OCI-LY1 (cell line): ENCODE data around the gene SORCS3.

Experiments used
- H2AFZ ChIP-seq: fragments of 200-600 bp; sonication (generic), shearing (Covaris generic); 2 replicates; pipeline ENCODE4 v1.6.0; 2014; ENCODE audit warnings: antibody characterized with exemption, mild to moderate bottlenecking, low read length
- H3F3A ChIP-seq: fragments of 200-600 bp; sonication (generic), shearing (Covaris generic); 2 replicates; pipeline ENCODE4 v1.6.0; 2014; ENCODE audit warnings: mild to moderate bottlenecking, antibody characterized with exemption, low read length, moderate library complexity; ENCODE audit not compliant: insufficient read depth
- H3K27ac ChIP-seq: fragments of 200-600 bp; sonication (generic); 2 replicates; pipeline ENCODE4 v1.5.1; 2014; ENCODE audit warnings: low read length, mixed run types, mild to moderate bottlenecking, low read depth; ENCODE audit not compliant: poor library complexity, severe bottlenecking
- H3K27me3 ChIP-seq: fragments of 200-600 bp; sonication (generic); 2 replicates; pipeline ENCODE4 v1.6.0; 2014; ENCODE audit warnings: antibody characterized with exemption, mild to moderate bottlenecking, low read length, moderate library complexity; ENCODE audit not compliant: insufficient read depth
- H3K36me3 ChIP-seq: fragments of 200-600 bp; sonication (generic); 2 replicates; pipeline ENCODE4 v1.6.1; 2014; ENCODE audit warnings: mild to moderate bottlenecking, antibody characterized with exemption, low read length, moderate library complexity, mixed read lengths; ENCODE audit not compliant: insufficient read depth
- H3K4me1 ChIP-seq: fragments of 200-600 bp; sonication (generic); 2 replicates; pipeline ENCODE4 v1.5.1; 2014; ENCODE audit warnings: mild to moderate bottlenecking, low read length, moderate library complexity; ENCODE audit not compliant: insufficient read depth, severe bottlenecking
- H3K4me2 ChIP-seq: fragments of 200-600 bp; sonication (generic), shearing (Covaris generic); 2 replicates; pipeline ENCODE4 v1.6.1; 2014; ENCODE audit warnings: low read length
- H3K4me3 ChIP-seq: fragments of 200-600 bp; sonication (generic); 2 replicates; pipeline ENCODE4 v1.5.1; 2014; ENCODE audit warnings: low read length, low read depth, mild to moderate bottlenecking, mixed read lengths; ENCODE audit not compliant: poor library complexity, severe bottlenecking
- H3K79me2 ChIP-seq: fragments of 200-600 bp; shearing (Covaris generic); 2 replicates; pipeline ENCODE4 v1.6.1; 2016; ENCODE audit warnings: mixed run types, low read length, mixed read lengths; ENCODE audit not compliant: insufficient read depth
- H3K9ac ChIP-seq: fragments of 200-600 bp; sonication (generic), shearing (Covaris generic); 2 replicates; pipeline ENCODE4 v1.6.1; 2014; ENCODE audit warnings: mild to moderate bottlenecking, low read length, mixed read lengths
- H3K9me2 ChIP-seq: fragments of 200-600 bp; sonication (generic), shearing (Covaris generic); 2 replicates; pipeline ENCODE4 v1.6.1; 2014; ENCODE audit warnings: low read depth, mild to moderate bottlenecking, low read length, mixed read lengths
- H3K9me3 ChIP-seq: fragments of 200-600 bp; shearing (Covaris generic); 2 replicates; pipeline ENCODE4 v1.6.1; 2014; ENCODE audit warnings: low read length, mixed read lengths
- H4K20me1 ChIP-seq: fragments of 200-600 bp; sonication (generic), shearing (Covaris generic); 2 replicates; pipeline ENCODE4 v1.6.0; 2016; ENCODE audit warnings: mild to moderate bottlenecking, low read length; ENCODE audit not compliant: insufficient read depth
- CTCF ChIP-seq: fragments of 200-600 bp; sonication (generic), shearing (Covaris generic); IDR thresholded peaks from 2 replicates; pipeline ENCODE4 v1.5.1; 2017; ENCODE audit warnings: mild to moderate bottlenecking, antibody characterized with exemption, low read length, moderate library complexity, mixed read lengths
- EZH2 ChIP-seq: fragments of 200-600 bp; sonication (generic), shearing (Covaris generic); IDR thresholded peaks from 2 replicates; pipeline ENCODE4 v1.8.0; 2017; ENCODE audit warnings: borderline replicate concordance, mixed run types, mild to moderate bottlenecking, antibody characterized with exemption, low read length, moderate library complexity, mixed read lengths

The SORCS3 gene

GRCh38 chr10:105024184-105024583, 383.1 kb downstream of the SORCS3 start:
- TF ChIP-seq EZH2: no peak
- no peak for TF ChIP-seq CTCF
- Histone ChIP-seq H3K4me1 (no peaks in the 10 kb centered on the region), H3K4me2 (no peak overlapping the region), H3K9me2 (no peaks in the 10 kb centered on the region), H3F3A (no peaks in the 10 kb centered on the region), H2AFZ (no peak overlapping the region), H3K36me3 (no peaks in the 10 kb centered on the region), H4K20me1 (no peaks in the 10 kb centered on the region), H3K79me2 (no peaks in the 10 kb centered on the region), H3K27me3 (no peaks in the 10 kb centered on the region), H3K9ac (no peak overlapping the region), H3K4me3 (no peak overlapping the region), H3K9me3 (no peaks in the 10 kb centered on the region), H3K27ac (no peak overlapping the region)

- TF ChIP-seq EZH2: no peak
- TF ChIP-seq CTCF: no peak
- Histone ChIP-seq H3K9me3 (no peaks in the 10 kb centered on the region), H3F3A (no peaks in the 10 kb centered on the region), H3K4me1 (no peaks in the 10 kb centered on the region), H3K9me2 (no peaks in the 10 kb centered on the region), H3K79me2 (no peaks in the 10 kb centered on the region), H3K27me3 (no peaks in the 10 kb centered on the region), H3K4me3 (no peak overlapping the region), H3K9ac (no peak overlapping the region), H4K20me1 (no peaks in the 10 kb centered on the region), H3K27ac (no peak overlapping the region), H2AFZ (no peak overlapping the region), H3K36me3 (no peaks in the 10 kb centered on the region), H3K4me2 (no peak overlapping the region)
These were observed 384.0 kb downstream of the SORCS3 start for GRCh38 chr10:105025092-105025491.

GRCh38 chr10:105026566-105026965, 385.5 kb downstream of the SORCS3 start:
- Histone ChIP-seq H3K4me2 (no peak overlapping the region), H3K4me1 (no peaks in the 10 kb centered on the region), H3K36me3 (no peaks in the 10 kb centered on the region), H3K9me2 (no peaks in the 10 kb centered on the region), H3K4me3 (no peak overlapping the region), H3K27ac (no peak overlapping the region), H3K9ac (no peak overlapping the region), H2AFZ (no peak overlapping the region), H3K9me3 (no peaks in the 10 kb centered on the region), H3F3A (no peaks in the 10 kb centered on the region), H3K79me2 (no peaks in the 10 kb centered on the region), H3K27me3 (no peaks in the 10 kb centered on the region), H4K20me1 (no peaks in the 10 kb centered on the region)
- TF ChIP-seq CTCF (no peak), EZH2 (no peak)
